ENCODE data around the gene TSC1. TPM values are rescaled to one million over a fixed set of nuclear protein-coding genes. Genes with fewer than 3 reads are reported as not detected.

TSC1 gene
- total RNA-seq, 4 donors from 2014 or later: 38.4 to 155 (median 81.6) TPM

- Histone ChIP-seq H3K4me1 (no peaks in the 10 kb centered on the region), H3K27ac (no peak overlapping the region), H3K4me3 (no peak overlapping the region), H3K36me3 (peaks cover 0 to 56% (median 0%) of the 10 kb centered on the region in 3 donors), H3K9me3 (no peaks in the 10 kb centered on the region), H3K27me3 (no peaks in the 10 kb centered on the region)
- DNase-seq: peak in 1 of 3 donors; percentile 53
- TF ChIP-seq POLR2A (IDR thresholded peaks at IDR 0.05) (no peak), CTCF (IDR thresholded peaks at IDR 0.05) (no peak)
Measured at GRCh38 chr9:132894346-132894745, 50.1 kb downstream of the TSC1 start.

- H3K27me3 ChIP-seq: no peaks in the 10 kb centered on the region
- DNase-seq: no peak
- peaks cover 0 to 39% (median 0%) of the 10 kb centered on the region in 3 donors for H3K36me3 ChIP-seq
- no peak overlapping the region for H3K27ac ChIP-seq
- no peaks in the 10 kb centered on the region for H3K4me1 ChIP-seq
- no peak overlapping the region for H3K4me3 ChIP-seq
- no peaks in the 10 kb centered on the region for H3K9me3 ChIP-seq
- TF ChIP-seq CTCF (IDR thresholded peaks at IDR 0.05): no peak
- no peak for TF ChIP-seq POLR2A (IDR thresholded peaks at IDR 0.05)
Measured at GRCh38 chr9:132892400-132892799, 52.0 kb downstream of the TSC1 start.

- peak in 1 of 3 donors; percentile 23 for DNase-seq
- H3K27me3 ChIP-seq: no peaks in the 10 kb centered on the region
- no peak overlapping the region for H3K27ac ChIP-seq
- no peaks in the 10 kb centered on the region for H3K4me1 ChIP-seq
- H3K36me3 ChIP-seq: peaks cover 0 to 17% (median 0%) of the 10 kb centered on the region in 3 donors
- H3K4me3 ChIP-seq: no peak overlapping the region
- TF ChIP-seq POLR2A (IDR thresholded peaks at IDR 0.05) (no peak), CTCF (IDR thresholded peaks at IDR 0.05) (no peak)
- no peaks in the 10 kb centered on the region for H3K9me3 ChIP-seq
Measured at GRCh38 chr9:132888151-132888550, 56.3 kb downstream of the TSC1 start.

GRCh38 chr9:132887181-132888120 lies 57.0 kb downstream of the TSC1 start:
- H3K9me3 ChIP-seq: no peaks in the 10 kb centered on the region
- no peaks in the 10 kb centered on the region for H3K27me3 ChIP-seq
- H3K4me3 ChIP-seq: no peak overlapping the region
- peaks cover 0 to 10% (median 0%) of the 10 kb centered on the region in 3 donors for H3K36me3 ChIP-seq
- no peak overlapping the region for H3K27ac ChIP-seq
- no peaks in the 10 kb centered on the region for H3K4me1 ChIP-seq
- peak in 1 of 3 donors; percentile 2 for DNase-seq
- no peak for TF ChIP-seq POLR2A (IDR thresholded peaks at IDR 0.05)

GRCh38 chr9:132886334-132886725 lies 58.1 kb downstream of the TSC1 start:
- Histone ChIP-seq H3K9me3 (no peaks in the 10 kb centered on the region), H3K4me1 (no peaks in the 10 kb centered on the region), H3K27ac (no peak overlapping the region), H3K27me3 (no peaks in the 10 kb centered on the region), H3K36me3 (peaks cover 0 to 3% (median 0%) of the 10 kb centered on the region in 3 donors), H3K4me3 (no peak overlapping the region)
- no peak for TF ChIP-seq POLR2A (IDR thresholded peaks at IDR 0.05)
- peak in 1 of 3 donors; percentile 38 for DNase-seq

- Histone ChIP-seq H3K27ac (no peak overlapping the region), H3K4me3 (no peak overlapping the region), H3K27me3 (no peaks in the 10 kb centered on the region), H3K9me3 (no peaks in the 10 kb centered on the region), H3K36me3 (peaks cover 0 to 3% (median 0%) of the 10 kb centered on the region in 3 donors), H3K4me1 (no peaks in the 10 kb centered on the region)
- DNase-seq: peak in 1 of 3 donors; percentile 29
- no peak for TF ChIP-seq POLR2A (IDR thresholded peaks at IDR 0.05)
- no peak for TF ChIP-seq CTCF (IDR thresholded peaks at IDR 0.05)
Measured at GRCh38 chr9:132885720-132886333, 58.6 kb downstream of the TSC1 start.

Measured in Peyer's patch (tissue), 4 donors.